Measurements from ENCODE around the gene DESI2.

Gene DESI2

GRCh38 chr1:244751271-244751895 lies 98.5 kb downstream of the DESI2 start:
- Histone ChIP-seq H3K27ac (ENCODE audit: low read depth, low read length) (no peak overlapping the region), H3K36me3 (ENCODE audit: control insufficient read depth, insufficient read depth, low read length) (no peaks in the 10 kb centered on the region), H3K27me3 (ENCODE audit: control insufficient read depth, insufficient read depth, low read length) (no peaks in the 10 kb centered on the region), H3K9ac (ENCODE audit: low read length) (no peak overlapping the region), H3K4me3 (ENCODE audit: low read length) (no peak overlapping the region), H3K4me1 (ENCODE audit: control insufficient read depth, insufficient read depth, low read length) (no peaks in the 10 kb centered on the region)

- no peak overlapping the region for H3K27ac ChIP-seq (ENCODE audit: low read depth, low read length)
- no peaks in the 10 kb centered on the region for H3K36me3 ChIP-seq (ENCODE audit: control insufficient read depth, insufficient read depth, low read length)
- no peak overlapping the region for H3K4me3 ChIP-seq (ENCODE audit: low read length)
- no peak overlapping the region for H3K9ac ChIP-seq (ENCODE audit: low read length)
- H3K27me3 ChIP-seq (ENCODE audit: control insufficient read depth, insufficient read depth, low read length): no peaks in the 10 kb centered on the region
- H3K4me1 ChIP-seq (ENCODE audit: control insufficient read depth, insufficient read depth, low read length): no peaks in the 10 kb centered on the region
These were observed 102.7 kb downstream of the DESI2 start for GRCh38 chr1:244755673-244756072.

- Histone ChIP-seq H3K4me1 (ENCODE audit: control insufficient read depth, insufficient read depth, low read length) (no peaks in the 10 kb centered on the region), H3K9ac (ENCODE audit: low read length) (no peak overlapping the region), H3K27ac (ENCODE audit: low read depth, low read length) (no peak overlapping the region), H3K4me3 (ENCODE audit: low read length) (no peak overlapping the region), H3K27me3 (ENCODE audit: control insufficient read depth, insufficient read depth, low read length) (no peaks in the 10 kb centered on the region), H3K36me3 (ENCODE audit: control insufficient read depth, insufficient read depth, low read length) (no peaks in the 10 kb centered on the region)
These were observed 104.4 kb downstream of the DESI2 start for GRCh38 chr1:244757091-244757939.
